Renal cortex interstitium (tissue), 15 donors: ENCODE data around the gene HID1. TPM values are rescaled to one million over a fixed set of nuclear protein-coding genes. Genes with fewer than 3 reads are reported as not detected.
"Not testable (repeated sequence)": the region's sequence is repeated elsewhere in the genome, so short reads cannot be mapped to it uniquely, and the experiment has no call there.

Experiments
- DNase-seq, 11 donors: peaks; one replicate each; pipeline ENCODE4 v3.0.0-alpha.2; 2013; ENCODE audit warnings: low read depth in 9 of 11, low spot score in 4 of 11; ENCODE audit errors: extremely low read depth in 1 of 11
- long read RNA-seq, 16 experiments: transcript quantifications; one replicate each; lab custom pipeline, GENCODE V29; 2026
- polyA plus RNA-seq, 3 donors: library from polyadenylated mRNA; unstranded; fragments of 120-200 nt; gene quantifications; one replicate each; pipeline ENCODE4 v1.2.1, GENCODE V29; 2013; ENCODE audit not compliant: insufficient read length in 3 of 3

Gene HID1
- polyA plus RNA-seq: 10 to 100 TPM in 2 of 3 donors, 1 to 10 TPM in 1; 9.2 to 16.8 (median 13.8) TPM
- long read RNA-seq, donor 1: 0 reads
- long read RNA-seq, donor 2, partial matches to known transcripts: 0 of 2 reads
- long read RNA-seq, donor 2, other reads (novel, unspliced or antisense): 0 of 2 reads
- long read RNA-seq, donor 3, partial matches to known transcripts: 0 of 4 reads
- long read RNA-seq, donor 3, other reads (novel, unspliced or antisense): 0 of 4 reads
- long read RNA-seq, donor 4: 0 reads
- long read RNA-seq, donor 5: 0 reads
- long read RNA-seq, donor 6, partial matches to known transcripts: 0 of 1 reads
- long read RNA-seq, donor 6, other reads (novel, unspliced or antisense): 0 of 1 reads
- long read RNA-seq, donor 7, partial matches to known transcripts: 0 of 1 reads
- long read RNA-seq, donor 7, other reads (novel, unspliced or antisense): 0 of 1 reads
- long read RNA-seq, donor 8: 0 reads
- long read RNA-seq, donor 9, partial matches to known transcripts: 0 of 2 reads
- long read RNA-seq, donor 9, other reads (novel, unspliced or antisense): 0 of 2 reads
- long read RNA-seq, donor 10: 0 reads
- long read RNA-seq, donor 11, partial matches to known transcripts: 0 of 1 reads
- long read RNA-seq, donor 11, other reads (novel, unspliced or antisense): 0 of 1 reads
- long read RNA-seq, donor 12: 0 reads
- long read RNA-seq, donor 13: 0 reads
- long read RNA-seq, donor 14: 0 reads
- long read RNA-seq, donor 15: 0 reads
- long read RNA-seq, donor 16, partial matches to known transcripts: 0 of 3 reads
- long read RNA-seq, donor 16, other reads (novel, unspliced or antisense): 0 of 3 reads

GRCh38 chr17:74972107-74972972 lies at the start of gene HID1:
TSS of gene HID1 (minus strand) at chr17:74972759. CDS start at chr17:74972656, 103 bp downstream.
- peak in 3 of 11 donors; percentile 52 to 54 (median 53) for DNase-seq

GRCh38 chr17:75020331-75021110 lies 48.0 kb upstream of the HID1 start:
- no peak for DNase-seq

- DNase-seq: no peak
These were observed 47.2 kb upstream of the HID1 start for GRCh38 chr17:75019710-75020109.

- DNase-seq: no peak
These were observed 46.6 kb upstream of the HID1 start for GRCh38 chr17:75019146-75019545.

- no peak for DNase-seq
These were observed 40.6 kb upstream of the HID1 start for GRCh38 chr17:75013092-75013559.

- DNase-seq: peak in 10 of 11 donors; percentile 69 to 89 (median 85)
These were observed 40.0 kb upstream of the HID1 start, which contains the start of gene MRPL58 for GRCh38 chr17:75012346-75013091. TSS of gene MRPL58 (plus strand) at chr17:75012670. CDS start at chr17:75012687, 17 bp downstream.

GRCh38 chr17:75012096-75012345 lies 39.5 kb upstream of the HID1 start:
- no peak for DNase-seq

GRCh38 chr17:75011401-75012095 lies 39.0 kb upstream of the HID1 start:
- peak in 1 of 11 donors; percentile 68 for DNase-seq

GRCh38 chr17:75010683-75011400 lies 38.3 kb upstream of the HID1 start:
- DNase-seq: no peak

- no peak for DNase-seq
These were observed 36.7 kb upstream of the HID1 start for GRCh38 chr17:75009139-75009724.

GRCh38 chr17:75008373-75008772 lies 35.8 kb upstream of the HID1 start:
- no peak for DNase-seq

- DNase-seq: no peak
These were observed 34.1 kb upstream of the HID1 start for GRCh38 chr17:75006653-75007052.

GRCh38 chr17:75006084-75006483 lies 33.5 kb upstream of the HID1 start:
- DNase-seq: not testable (repeated sequence)

- no peak for DNase-seq
These were observed 32.7 kb upstream of the HID1 start for GRCh38 chr17:75005291-75005690.

- no peak for DNase-seq
These were observed 31.8 kb upstream of the HID1 start for GRCh38 chr17:75004371-75004770.

- no peak for DNase-seq
These were observed 31.4 kb upstream of the HID1 start for GRCh38 chr17:75003957-75004355.
